BLaER1 (cell line): Measurements from ENCODE around the gene FER1L5.

ENCODE experiments used
- H3K27ac ChIP-seq: shearing (Covaris generic); formaldehyde crosslinking; 2 replicates; pipeline ENCODE4 v1.8.1; 2022
- H3K27me3 ChIP-seq: shearing (Covaris generic); formaldehyde crosslinking; 2 replicates; pipeline ENCODE4 v1.8.1; 2022
- H3K36me3 ChIP-seq: shearing (Covaris generic); formaldehyde crosslinking; 2 replicates; pipeline ENCODE4 v1.8.1; 2022
- H3K4me1 ChIP-seq: shearing (Covaris generic); formaldehyde crosslinking; 2 replicates; pipeline ENCODE4 v1.8.1; 2022
- H3K4me2 ChIP-seq: shearing (Covaris generic); formaldehyde crosslinking; 2 replicates; pipeline ENCODE4 v1.8.1; 2022
- H3K4me3 ChIP-seq: shearing (Covaris generic); formaldehyde crosslinking; 2 replicates; pipeline ENCODE4 v1.8.1; 2022
- H3K9ac ChIP-seq: shearing (Covaris generic); formaldehyde crosslinking; 2 replicates; pipeline ENCODE4 v1.8.1; 2022
- H3K9me3 ChIP-seq: shearing (Covaris generic); formaldehyde crosslinking; 2 replicates; pipeline ENCODE4 v1.8.1; 2022
- H4K20me1 ChIP-seq: shearing (Covaris generic); formaldehyde crosslinking; 2 replicates; pipeline ENCODE4 v1.8.1; 2022
- Cebpa-rat ChIP-seq: shearing (Covaris generic); IDR thresholded peaks from 2 replicates; pipeline ENCODE4 v1.8.1; 2022

FER1L5 gene

DNA sequence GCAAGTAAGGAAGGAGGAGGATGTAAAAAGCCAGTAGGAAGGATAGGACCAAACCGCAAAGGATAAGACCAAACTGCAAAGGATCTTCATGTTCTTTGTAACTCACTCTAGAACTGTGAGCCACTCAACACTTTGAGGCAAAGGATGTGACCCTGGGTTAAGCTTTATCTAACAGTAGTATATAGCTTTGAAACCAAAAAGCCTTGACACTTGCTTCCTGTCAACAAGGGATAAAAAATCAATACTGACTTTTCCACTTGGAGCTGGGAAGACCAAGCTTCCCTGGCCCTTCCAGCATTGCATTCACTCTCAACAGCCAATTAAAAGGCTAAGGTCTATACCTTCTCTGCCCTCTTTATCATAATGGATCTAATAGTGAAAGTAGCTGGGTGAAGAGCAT, 26.4 kb upstream of the FER1L5 start:
- Histone ChIP-seq H3K4me3 (no peak overlapping the region), H3K9me3 (no peaks in the 10 kb centered on the region), H3K27ac (no peak overlapping the region), H3K27me3 (no peaks in the 10 kb centered on the region), H4K20me1 (peaks cover 40% of the 10 kb centered on the region; the same call in 1 of the 2 replicates), H3K9ac (no peak overlapping the region), H3K36me3 (peaks cover 98% of the 10 kb centered on the region), H3K4me2 (no peak overlapping the region), H3K4me1 (no peaks in the 10 kb centered on the region)
- TF ChIP-seq Cebpa-rat: no peak

DNA sequence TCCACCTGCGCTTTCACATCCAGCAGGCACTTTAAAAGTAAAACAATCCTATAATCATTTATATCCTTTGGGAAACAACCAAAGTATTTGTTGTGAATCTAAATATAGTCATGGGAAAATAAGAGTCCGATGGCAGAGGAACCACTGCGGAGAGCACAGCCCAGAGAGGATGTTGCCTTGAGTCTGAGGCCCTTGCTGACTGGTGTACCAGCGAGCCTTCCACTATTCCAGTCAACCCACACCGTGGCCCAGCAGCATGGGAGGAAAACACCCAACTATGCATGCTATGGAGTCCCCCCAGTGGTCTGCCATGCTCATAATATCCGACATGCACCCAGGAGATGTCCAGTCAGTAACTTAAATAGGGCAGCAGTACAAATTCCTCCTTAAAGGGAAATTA, 26.0 kb upstream of the FER1L5 start:
- Histone ChIP-seq H3K27ac (no peak overlapping the region), H3K4me2 (no peak overlapping the region), H3K9me3 (no peaks in the 10 kb centered on the region), H3K4me1 (no peaks in the 10 kb centered on the region), H4K20me1 (peaks cover 40% of the 10 kb centered on the region; the same call in 1 of the 2 replicates), H3K27me3 (no peaks in the 10 kb centered on the region), H3K36me3 (peaks cover 98% of the 10 kb centered on the region), H3K9ac (no peak overlapping the region), H3K4me3 (no peak overlapping the region)
- no peak for TF ChIP-seq Cebpa-rat

DNA sequence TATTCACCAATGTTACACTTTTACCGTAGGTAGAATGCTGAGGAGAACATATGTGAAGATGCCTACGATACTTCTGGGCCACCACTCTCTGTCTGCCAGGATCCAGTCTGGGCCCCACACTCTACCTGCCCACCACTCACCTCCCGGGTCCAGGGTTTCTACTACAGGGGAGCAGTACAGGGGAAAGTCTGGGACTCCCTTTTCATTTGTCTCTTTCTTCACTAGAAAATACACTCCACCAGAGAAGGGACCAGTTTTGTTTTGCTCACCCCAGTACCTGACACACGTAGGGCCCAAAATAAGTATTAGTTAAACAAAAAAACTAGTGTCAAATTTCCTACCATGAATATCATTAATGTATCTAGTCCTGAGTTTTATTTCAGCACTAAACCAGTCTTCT, 25.6 kb upstream of the FER1L5 start:
- Histone ChIP-seq H3K27me3 (no peaks in the 10 kb centered on the region), H3K9me3 (no peaks in the 10 kb centered on the region), H3K4me3 (no peak overlapping the region), H3K36me3 (peaks cover 97% of the 10 kb centered on the region), H4K20me1 (peaks cover 40% of the 10 kb centered on the region; the same call in 1 of the 2 replicates), H3K4me2 (no peak overlapping the region), H3K4me1 (no peaks in the 10 kb centered on the region), H3K9ac (no peak overlapping the region), H3K27ac (no peak overlapping the region)
- TF ChIP-seq Cebpa-rat: no peak

DNA sequence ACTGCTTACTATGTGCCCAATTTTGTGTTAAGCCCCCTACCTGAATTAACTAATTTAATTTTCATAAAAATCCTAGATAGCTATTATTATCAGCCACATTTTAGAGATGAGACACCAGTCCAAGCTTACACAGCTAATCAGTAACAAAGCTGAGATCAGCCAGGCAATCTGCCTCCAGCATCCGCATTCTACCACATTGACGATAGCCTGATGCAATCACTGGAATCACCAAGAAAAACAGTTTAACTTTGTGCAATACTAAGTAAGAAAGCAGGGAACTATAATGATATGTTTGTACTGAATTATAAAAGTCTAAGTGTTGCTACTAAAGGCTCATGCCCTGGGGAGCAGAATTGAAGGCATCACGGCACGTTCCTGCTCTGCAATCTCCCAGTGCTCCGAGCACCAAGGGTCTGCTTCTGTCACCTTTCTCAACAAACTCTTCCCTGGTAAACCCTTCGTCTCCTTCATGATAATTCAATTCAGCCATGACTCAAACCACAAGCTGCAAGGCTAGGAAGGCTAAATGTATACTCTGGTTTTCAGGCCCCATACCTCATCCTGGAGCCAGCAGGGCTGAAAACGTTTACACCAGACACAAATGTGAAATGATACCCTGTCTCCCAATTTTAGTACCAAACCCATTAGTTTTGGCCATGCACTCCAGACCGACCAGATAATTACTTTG, 23.8 kb upstream of the FER1L5 start:
- Histone ChIP-seq H3K4me2 (no peak overlapping the region), H3K9ac (no peak overlapping the region), H3K36me3 (peaks cover 95% of the 10 kb centered on the region), H3K4me3 (no peak overlapping the region), H3K27ac (no peak overlapping the region), H4K20me1 (peaks cover 49% of the 10 kb centered on the region; the same call in 1 of the 2 replicates), H3K4me1 (no peaks in the 10 kb centered on the region), H3K9me3 (no peaks in the 10 kb centered on the region), H3K27me3 (no peaks in the 10 kb centered on the region)
- TF ChIP-seq Cebpa-rat: no peak

DNA sequence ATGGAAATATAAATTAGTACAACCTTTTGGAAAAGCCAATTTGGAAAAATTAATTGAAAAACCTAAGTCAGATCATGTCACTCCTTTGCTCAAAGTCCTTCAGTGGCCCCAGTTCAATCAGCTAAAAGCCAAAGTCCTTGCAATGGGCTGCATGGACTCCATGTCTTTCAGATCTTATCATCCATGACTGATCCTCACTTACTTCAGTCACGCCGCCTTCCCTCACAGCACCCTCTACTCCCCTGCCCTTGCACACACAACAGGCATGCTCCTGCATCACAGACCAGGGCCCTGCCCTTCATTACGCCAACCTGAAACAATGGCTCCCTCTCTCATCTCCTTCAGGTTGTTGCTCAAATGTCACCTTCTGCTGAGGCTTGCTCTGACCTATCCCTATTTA, 20.0 kb upstream of the FER1L5 start:
- Histone ChIP-seq H4K20me1 (peaks cover 36% of the 10 kb centered on the region; the same call in 1 of the 2 replicates), H3K36me3 (peaks cover 90% of the 10 kb centered on the region), H3K27ac (no peak overlapping the region), H3K9ac (no peak overlapping the region), H3K4me1 (no peaks in the 10 kb centered on the region), H3K4me2 (no peak overlapping the region), H3K9me3 (no peaks in the 10 kb centered on the region), H3K4me3 (no peak overlapping the region), H3K27me3 (no peaks in the 10 kb centered on the region)
- no peak for TF ChIP-seq Cebpa-rat

DNA sequence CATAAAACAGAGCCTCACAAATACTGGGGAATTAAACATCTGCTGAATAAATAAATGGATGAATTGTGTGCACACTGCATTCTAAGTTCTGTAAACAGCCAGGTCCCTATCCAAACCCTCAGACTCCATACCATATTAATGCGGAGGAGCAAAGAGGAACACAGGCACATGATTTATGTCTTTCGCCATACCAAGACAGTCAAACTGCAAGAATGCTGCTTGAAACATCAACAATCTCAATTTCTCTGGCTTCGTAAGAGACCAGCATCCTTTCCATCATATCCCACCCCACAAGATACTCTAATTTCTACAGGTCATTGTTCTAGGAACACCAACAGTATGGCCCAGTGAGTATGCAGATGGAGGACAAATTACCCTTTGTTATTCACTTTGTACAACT, 19.4 kb upstream of the FER1L5 start:
- Histone ChIP-seq H3K27me3 (no peaks in the 10 kb centered on the region), H3K36me3 (peaks cover 90% of the 10 kb centered on the region), H4K20me1 (peaks cover 42% of the 10 kb centered on the region; the same call in 1 of the 2 replicates), H3K9me3 (no peaks in the 10 kb centered on the region), H3K9ac (no peak overlapping the region), H3K27ac (no peak overlapping the region), H3K4me1 (no peaks in the 10 kb centered on the region), H3K4me3 (no peak overlapping the region), H3K4me2 (no peak overlapping the region)
- TF ChIP-seq Cebpa-rat: no peak

DNA sequence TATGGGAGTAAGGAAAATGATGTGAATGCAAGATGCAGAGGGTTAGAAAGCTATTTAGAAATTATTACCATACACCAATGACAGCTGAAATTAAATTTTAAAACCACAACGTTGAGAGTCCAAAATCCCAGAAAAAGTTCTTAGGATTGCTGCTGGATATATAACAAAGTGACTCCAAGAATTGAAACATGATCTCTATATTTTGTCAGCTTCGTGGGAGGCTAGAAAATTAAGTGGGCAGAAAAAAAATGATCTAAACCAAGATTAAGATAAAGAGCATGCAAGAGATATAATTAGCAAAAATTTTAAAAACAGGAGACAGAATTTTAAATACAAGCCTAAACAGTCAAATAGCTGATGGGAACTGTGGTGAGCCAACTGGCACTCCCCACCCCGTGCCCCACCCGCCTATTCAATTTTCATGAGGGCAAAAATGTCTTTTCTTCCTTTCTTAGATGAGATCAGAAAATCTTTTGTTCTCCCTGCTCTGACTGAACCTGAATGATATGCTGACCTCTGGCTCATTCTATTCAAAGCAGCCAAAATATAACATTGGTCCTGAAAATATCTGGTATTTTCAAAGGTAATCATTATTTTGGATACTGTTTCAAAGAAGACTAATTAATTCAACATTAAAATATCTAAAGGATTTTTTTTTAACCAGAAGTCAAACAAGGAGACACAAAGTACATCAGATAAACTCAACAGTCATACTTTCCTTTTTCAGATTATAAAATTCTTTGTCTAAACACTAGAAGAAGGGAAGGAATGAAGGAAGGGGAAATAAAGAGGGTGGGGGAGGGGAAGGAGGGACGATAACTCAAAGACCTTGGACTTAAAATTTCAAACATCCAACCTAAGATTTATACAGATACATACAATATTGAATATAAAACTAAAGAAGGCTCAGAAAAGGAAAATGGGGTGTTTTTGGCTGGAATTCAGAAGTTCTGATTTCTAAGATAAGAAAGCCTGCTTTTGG, 16.7 kb upstream of the FER1L5 start:
- no peak overlapping the region for H3K27ac ChIP-seq
- no peak overlapping the region for H3K9ac ChIP-seq
- H3K4me1 ChIP-seq: no peaks in the 10 kb centered on the region
- H3K4me3 ChIP-seq: no peak overlapping the region
- H3K27me3 ChIP-seq: no peaks in the 10 kb centered on the region
- H4K20me1 ChIP-seq: peaks cover 40% of the 10 kb centered on the region; the same call in 1 of the 2 replicates
- TF ChIP-seq Cebpa-rat: no peak
- no peaks in the 10 kb centered on the region for H3K9me3 ChIP-seq
- peaks cover 90% of the 10 kb centered on the region for H3K36me3 ChIP-seq
- H3K4me2 ChIP-seq: no peak overlapping the region

DNA sequence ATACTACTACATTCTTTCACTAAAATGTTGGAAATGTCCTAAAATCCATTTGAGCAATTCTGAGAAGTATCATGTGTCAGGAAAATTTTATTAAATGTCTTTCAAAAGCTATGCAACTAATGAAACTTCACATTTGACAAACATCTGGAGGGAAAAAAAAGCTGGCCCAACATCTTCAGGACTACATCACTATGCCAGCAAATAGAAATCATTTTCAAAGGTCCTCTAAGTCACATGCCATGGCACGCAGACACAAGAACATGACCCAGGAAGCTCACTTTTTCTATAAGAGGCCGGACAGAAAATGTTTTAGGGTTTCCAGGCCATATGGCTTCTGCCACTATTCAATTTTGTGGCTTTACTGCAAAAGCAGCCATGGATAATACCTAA, 16.0 kb upstream of the FER1L5 start:
- no peak for TF ChIP-seq Cebpa-rat
- Histone ChIP-seq H3K4me1 (no peaks in the 10 kb centered on the region), H3K36me3 (peaks cover 91% of the 10 kb centered on the region), H3K27me3 (no peaks in the 10 kb centered on the region), H3K4me2 (no peak overlapping the region), H3K9me3 (no peaks in the 10 kb centered on the region), H4K20me1 (peaks cover 46% of the 10 kb centered on the region), H3K9ac (no peak overlapping the region), H3K27ac (no peak overlapping the region), H3K4me3 (no peak overlapping the region)

DNA sequence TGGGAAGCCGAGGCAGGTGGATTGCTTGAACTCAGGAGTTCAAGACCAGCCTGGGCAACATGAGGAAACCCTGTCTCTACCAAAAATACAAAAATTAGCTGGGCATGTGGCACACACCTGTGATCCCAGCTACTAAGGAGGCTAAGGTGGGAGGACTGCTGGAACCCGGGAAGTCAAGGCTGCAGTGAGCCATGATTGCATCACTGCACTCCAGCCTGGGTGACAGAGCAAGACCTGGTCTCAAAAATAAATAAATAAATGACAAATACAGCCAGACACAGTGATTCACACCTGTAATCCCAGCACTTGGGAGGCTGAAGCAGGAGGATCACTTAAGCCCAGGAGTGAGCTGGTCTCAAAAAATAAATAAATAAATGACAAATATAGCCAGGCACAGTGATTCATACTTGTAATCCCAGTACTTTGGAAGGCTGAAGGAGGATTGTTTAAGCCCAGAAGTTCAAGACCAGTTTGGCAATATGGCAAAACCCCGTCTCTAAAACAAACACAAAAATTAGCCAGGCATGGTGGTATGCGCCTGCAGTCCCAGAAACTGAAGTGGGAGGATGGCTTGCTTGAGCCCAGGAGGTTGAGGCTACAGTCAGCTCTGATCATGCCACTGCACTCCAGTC, 10.6 kb upstream of the FER1L5 start:
- no peaks in the 10 kb centered on the region for H3K9me3 ChIP-seq
- H3K27ac ChIP-seq: no peak overlapping the region
- H3K9ac ChIP-seq: no peak overlapping the region
- H3K27me3 ChIP-seq: no peaks in the 10 kb centered on the region
- peaks cover 19% of the 10 kb centered on the region for H3K4me1 ChIP-seq
- TF ChIP-seq Cebpa-rat: no peak
- H3K36me3 ChIP-seq: peaks cover 88% of the 10 kb centered on the region
- peaks cover 85% of the 10 kb centered on the region for H4K20me1 ChIP-seq
- H3K4me3 ChIP-seq: no peak overlapping the region
- no peak overlapping the region for H3K4me2 ChIP-seq
